Measurements from ENCODE around the gene HSPA9. TPM values are rescaled to one million over a fixed set of nuclear protein-coding genes. Genes with fewer than 3 reads are reported as not detected.

HSPA9 gene
- total and polyA plus RNA-seq, 9 of the 15 experiments (the other 6 are each of a cell fraction or from before 2014, with no cell fraction given): 195 to 583 (median 514) TPM

DNA sequence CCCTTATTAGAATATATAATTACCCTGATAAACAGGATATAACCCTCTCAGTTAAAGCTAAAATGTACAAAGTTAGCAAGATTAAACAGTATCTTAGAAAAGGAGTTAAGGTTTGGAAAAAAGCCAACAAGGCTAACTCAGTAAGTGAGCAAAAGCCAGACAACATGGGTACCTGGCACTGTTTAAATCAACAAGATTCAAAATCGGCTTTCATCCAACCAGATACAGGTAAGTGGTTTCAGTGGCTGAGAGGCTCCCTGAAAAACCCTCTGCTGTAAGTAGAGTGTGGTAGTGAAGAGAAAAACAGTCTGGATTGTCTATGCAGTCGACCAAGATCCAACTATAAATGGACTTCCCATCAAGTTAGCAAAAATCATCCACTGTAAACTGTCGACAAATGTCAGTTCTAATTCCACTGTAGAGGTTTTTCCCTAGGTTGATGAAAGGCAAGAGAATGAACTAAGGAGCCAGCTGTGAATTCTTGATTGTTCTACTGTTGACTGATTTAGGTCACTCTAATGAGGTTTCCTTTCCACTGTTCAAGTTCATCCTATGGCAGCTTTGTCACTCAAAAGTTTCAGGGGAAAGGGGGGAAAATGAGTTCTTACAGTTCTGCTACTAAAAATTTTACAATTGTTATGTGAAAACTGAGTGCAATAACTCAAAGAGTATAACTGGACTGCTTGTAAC, 59.5 kb downstream of the HSPA9 start:
- Histone ChIP-seq H3K9ac (ENCODE audit: insufficient read depth in 1 of 2, low read depth in 2 of 2, low read length in 2 of 2) (no peak overlapping the region), H3K9me1 (ENCODE audit: control insufficient read depth, insufficient read depth, low read length) (peaks cover 4% of the 10 kb centered on the region), H3K4me2 (ENCODE audit: insufficient read depth, low read length) (no peak overlapping the region), H4K20me1 (replicated peaks; ENCODE audit: control insufficient read depth, insufficient read depth, low read length) (peaks cover 6% of the 10 kb centered on the region), H3K79me2 (ENCODE audit: control insufficient read depth, insufficient read depth, low read length) (peaks cover 39% of the 10 kb centered on the region), H3K4me1 (replicated peaks in 1 of 2; ENCODE audit: control insufficient read depth in 2 of 2, insufficient read depth in 2 of 2, low read length in 2 of 2) (0 out of 5 replicates have a peak, but pooled peaks cover 0 to 1% of the 10 kb centered on the region in 2 experiments), H2AFZ (ENCODE audit: low read depth, low read length) (no peak overlapping the region), H3K36me3 (ENCODE audit: control insufficient read depth, insufficient read depth, low read length) (peaks cover 94% of the 10 kb centered on the region), H3K4me3 (no peak overlapping the region), H3K27me3 (ENCODE audit: control insufficient read depth in 2 of 2, insufficient read depth in 2 of 2, low read length in 2 of 2) (no peaks in the 10 kb centered on the region), H3K27ac (ENCODE audit: extremely low read depth, low read depth, low read length) (no peak overlapping the region), H3K9me3 (replicated peaks; ENCODE audit: control insufficient read depth, insufficient read depth, low read depth, low read length) (no peaks in the 10 kb centered on the region)
- TF ChIP-seq PREB (CRISPR knock-in tag; IDR thresholded peaks at IDR 0.05): no peak
- TF ChIP-seq NFIC (IDR thresholded peaks at IDR 0.05): peak; percentile 20; the same call in 1 of the 2 replicates
- ChIA-PET CTCF (ENCODE audit: low intra/inter-chr PET ratio) (no interaction called here), POLR2A (interaction anchor here (0.7 to 1.3 kb wide), 2 partner anchors 11 to 12 kb away, joined by 3 to 5 read pairs; no protein-coding TSS in a partner anchor)
- no peak for ATAC-seq
- intact Hi-C loops (cut with micrococcal nuclease): no loop called here
- no peak for FAIRE-seq
- no TSS peak for BruUV-seq (replicated peaks)
- WGBS (ENCODE audit: insufficient coverage, low coverage, missing lambda C conversion rate): 90% methylated on average over 3 of the region's 3 CpGs
- in situ Hi-C loops (cut with MboI): no loop called here
- DNase-seq (ENCODE audit: extremely low read depth in 1 of 4, low spot score in 3 of 4): no peak

DNA sequence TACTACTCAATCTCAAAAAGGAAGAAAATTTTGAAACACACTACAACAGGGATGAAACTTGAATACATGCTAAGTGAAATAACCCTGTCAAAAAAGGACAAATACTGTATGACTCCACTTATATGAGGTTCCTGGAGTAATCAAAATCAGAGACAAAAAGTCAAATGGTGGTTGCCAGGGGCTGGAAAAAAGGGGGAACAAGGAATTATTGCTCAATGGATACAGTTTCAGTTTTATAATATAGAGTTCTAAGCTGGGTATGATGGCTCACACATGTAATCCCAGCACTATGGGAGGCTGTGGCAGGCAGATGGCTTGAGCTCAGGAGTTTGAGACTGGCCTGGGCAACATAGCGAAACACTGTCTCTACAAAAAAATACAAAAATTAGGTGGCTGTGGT, 61.2 kb downstream of the HSPA9 start:
- H3K9me3 ChIP-seq (replicated peaks; ENCODE audit: control insufficient read depth, insufficient read depth, low read depth, low read length): no peaks in the 10 kb centered on the region
- H3K4me2 ChIP-seq (ENCODE audit: insufficient read depth, low read length): no peak overlapping the region
- CTCF ChIA-PET (ENCODE audit: low intra/inter-chr PET ratio): no interaction called here
- H3K9me1 ChIP-seq (ENCODE audit: control insufficient read depth, insufficient read depth, low read length): no peaks in the 10 kb centered on the region
- peaks cover 25% of the 10 kb centered on the region for H3K79me2 ChIP-seq (ENCODE audit: control insufficient read depth, insufficient read depth, low read length)
- DNase-seq (ENCODE audit: extremely low read depth in 1 of 4, low spot score in 3 of 4) (no peak), FAIRE-seq (no peak), ATAC-seq (no peak)
- H3K27me3 ChIP-seq (ENCODE audit: control insufficient read depth in 2 of 2, insufficient read depth in 2 of 2, low read length in 2 of 2): no peaks in the 10 kb centered on the region
- H4K20me1 ChIP-seq (replicated peaks; ENCODE audit: control insufficient read depth, insufficient read depth, low read length): no peaks in the 10 kb centered on the region
- H3K4me3 ChIP-seq: no peak overlapping the region
- WGBS (ENCODE audit: insufficient coverage, low coverage, missing lambda C conversion rate): 100% methylated on average over 1 of the region's 1 CpG
- no peak overlapping the region for H3K9ac ChIP-seq (ENCODE audit: insufficient read depth in 1 of 2, low read depth in 2 of 2, low read length in 2 of 2)
- H3K27ac ChIP-seq (ENCODE audit: extremely low read depth, low read depth, low read length): no peak overlapping the region
- intact Hi-C loops (cut with micrococcal nuclease) (no loop called here), in situ Hi-C loops (cut with MboI) (no loop called here)
- POLR2A ChIA-PET: interaction anchor here (0.8 to 2.6 kb wide), 5 partner anchors 10 to 88 kb away, joined by 3 to 9 read pairs (median 4); no protein-coding TSS in a partner anchor
- H3K4me1 ChIP-seq (replicated peaks in 1 of 2; ENCODE audit: control insufficient read depth in 2 of 2, insufficient read depth in 2 of 2, low read length in 2 of 2): no peaks in the 10 kb centered on the region
- H3K36me3 ChIP-seq (ENCODE audit: control insufficient read depth, insufficient read depth, low read length): peaks cover 95% of the 10 kb centered on the region
- no peak overlapping the region for H2AFZ ChIP-seq (ENCODE audit: low read depth, low read length)
- BruUV-seq (replicated peaks): no TSS peak
- TF ChIP-seq NR2F6 (CRISPR knock-in tag; IDR thresholded peaks at IDR 0.05) (no peak), ZBTB12 (CRISPR knock-in tag; IDR thresholded peaks at IDR 0.05) (no peak), ZNF217 (CRISPR knock-in tag; IDR thresholded peaks at IDR 0.05) (no peak), LARP7 (IDR thresholded peaks at IDR 0.05) (no peak), ZNF197 (CRISPR knock-in tag; IDR thresholded peaks at IDR 0.05; ENCODE audit: low read depth) (no peak)
- TF ChIP-seq, protein P1, sequence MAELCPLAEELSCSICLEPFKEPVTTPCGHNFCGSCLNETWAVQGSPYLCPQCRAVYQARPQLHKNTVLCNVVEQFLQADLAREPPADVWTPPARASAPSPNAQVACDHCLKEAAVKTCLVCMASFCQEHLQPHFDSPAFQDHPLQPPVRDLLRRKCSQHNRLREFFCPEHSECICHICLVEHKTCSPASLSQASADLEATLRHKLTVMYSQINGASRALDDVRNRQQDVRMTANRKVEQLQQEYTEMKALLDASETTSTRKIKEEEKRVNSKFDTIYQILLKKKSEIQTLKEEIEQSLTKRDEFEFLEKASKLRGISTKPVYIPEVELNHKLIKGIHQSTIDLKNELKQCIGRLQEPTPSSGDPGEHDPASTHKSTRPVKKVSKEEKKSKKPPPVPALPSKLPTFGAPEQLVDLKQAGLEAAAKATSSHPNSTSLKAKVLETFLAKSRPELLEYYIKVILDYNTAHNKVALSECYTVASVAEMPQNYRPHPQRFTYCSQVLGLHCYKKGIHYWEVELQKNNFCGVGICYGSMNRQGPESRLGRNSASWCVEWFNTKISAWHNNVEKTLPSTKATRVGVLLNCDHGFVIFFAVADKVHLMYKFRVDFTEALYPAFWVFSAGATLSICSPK (IDR thresholded peaks at IDR 0.05; ENCODE audit: borderline replicate concordance): no peak
- TF ChIP-seq, protein P2, sequence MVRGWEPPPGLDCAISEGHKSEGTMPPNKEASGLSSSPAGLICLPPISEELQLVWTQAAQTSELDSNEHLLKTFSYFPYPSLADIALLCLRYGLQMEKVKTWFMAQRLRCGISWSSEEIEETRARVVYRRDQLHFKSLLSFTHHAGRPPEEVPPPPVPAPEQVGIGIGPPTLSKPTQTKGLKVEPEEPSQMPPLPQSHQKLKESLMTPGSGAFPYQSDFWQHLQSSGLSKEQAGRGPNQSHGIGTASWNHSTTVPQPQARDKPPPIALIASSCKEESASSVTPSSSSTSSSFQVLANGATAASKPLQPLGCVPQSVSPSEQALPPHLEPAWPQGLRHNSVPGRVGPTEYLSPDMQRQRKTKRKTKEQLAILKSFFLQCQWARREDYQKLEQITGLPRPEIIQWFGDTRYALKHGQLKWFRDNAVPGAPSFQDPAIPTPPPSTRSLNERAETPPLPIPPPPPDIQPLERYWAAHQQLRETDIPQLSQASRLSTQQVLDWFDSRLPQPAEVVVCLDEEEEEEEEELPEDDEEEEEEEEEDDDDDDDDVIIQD (CRISPR knock-in tag; IDR thresholded peaks at IDR 0.05): no peak

Measured in K562 (cell line).